Lung (tissue), 12 donors: ENCODE data around the gene MYB. TPM values are rescaled to one million over a fixed set of nuclear protein-coding genes. Genes with fewer than 3 reads are reported as not detected.

Experiments used
- ATAC-seq: fragments of 200-7000 bp; cut with Tn5 transposase; one replicate; pipeline ENCODE4 v1.9.1; 2020; ENCODE audit warnings: moderate number of reproducible peaks; ENCODE audit not compliant: insufficient read depth, low FRiP score
- DNase-seq, 3 donors: peaks; one replicate each; pipeline ENCODE4 v3.0.0-alpha.2; 2013 to 2017
- H3K27ac ChIP-seq, 2 donors: one replicate each; pipeline ENCODE4 v1.5.1; 2013; ENCODE audit warnings: mild to moderate bottlenecking in 2 of 2, moderate library complexity in 2 of 2, control low read depth in 1 of 2, inconsistent platforms in 1 of 2, low read depth in 1 of 2, low read length in 1 of 2
- H3K27me3 ChIP-seq, 3 donors: one replicate each; pipeline ENCODE4 v1.5.1; 2013; ENCODE audit warnings: low read length in 2 of 3; ENCODE audit not compliant: control insufficient read depth in 3 of 3, insufficient read depth in 3 of 3
- H3K36me3 ChIP-seq, 4 donors: one replicate each; pipeline ENCODE4 v1.5.1; 2013; ENCODE audit warnings: low read length in 4 of 4, mild to moderate bottlenecking in 1 of 4, moderate library complexity in 1 of 4; ENCODE audit not compliant: control insufficient read depth in 4 of 4, insufficient read depth in 4 of 4
- H3K4me1 ChIP-seq, 5 donors: one replicate each; pipeline ENCODE4 v1.5.1; 2013; ENCODE audit warnings: low read length in 5 of 5, mild to moderate bottlenecking in 2 of 5, moderate library complexity in 1 of 5; ENCODE audit not compliant: control insufficient read depth in 5 of 5, insufficient read depth in 5 of 5
- H3K4me3 ChIP-seq: one replicate; pipeline ENCODE4 v1.5.1; 2013; ENCODE audit warnings: mild to moderate bottlenecking, control low read depth, moderate library complexity
- H3K9ac ChIP-seq, 2 donors: one replicate each; pipeline ENCODE4 v1.5.1; 2013; ENCODE audit warnings: low read length in 2 of 2, control low read depth in 1 of 2; ENCODE audit not compliant: insufficient read depth in 1 of 2
- H3K9me3 ChIP-seq, 4 donors: one replicate each; pipeline ENCODE4 v1.5.1; 2013; ENCODE audit warnings: low read length in 3 of 4, mild to moderate bottlenecking in 1 of 4, moderate library complexity in 1 of 4; ENCODE audit not compliant: control insufficient read depth in 4 of 4, insufficient read depth in 3 of 4
- CTCF ChIP-seq: IDR thresholded peaks from 2 replicates; pipeline ENCODE4 v1.5.1; 2012; ENCODE audit warnings: mild to moderate bottlenecking; ENCODE audit errors: control extremely low read depth, extremely low read depth
- WGBS, 2 donors: extraction: QIAGEN DNeasy Blood & Tissue Kit; methylation state at CpG; one replicate each; pipeline ENCODE4 v1.1.7; 2013; 5-methylcytosine and 5-hydroxymethylcytosine counted together
- polyA plus RNA-seq, 2 donors: library from polyadenylated mRNA; stranded (reverse); fragments of 200-250 nt; gene quantifications; one replicate each; pipeline ENCODE4 v1.2.1, GENCODE V29; 2013
- total RNA-seq, 2 donors: library from RNA; depleted of rRNA in 1 of 2; stranded (reverse); fragments of >200 nt in 1 of 2; gene quantifications; one replicate each; pipeline ENCODE4 v1.2.1, GENCODE V29; 2014 to 2021
- donor health status: control.
- donor health status: control.
- donor health status: Bipolar disorder and iron deficiency.
- donor health status: healthy.
- donor health status: DM: yes; HTN: yes; CAD: no.

The MYB gene
- total and polyA plus RNA-seq, 4 donors: 1.3 to 11.3 (median 4.6) TPM

- H3K27me3 ChIP-seq: no peaks in the 10 kb centered on the region
- H3K27ac ChIP-seq: no peak overlapping the region
- no peaks in the 10 kb centered on the region for H3K36me3 ChIP-seq
- 92 to 93% methylated on average over 3 of the region's 3 CpGs for WGBS, 2 donors
- H3K9ac ChIP-seq: no peak overlapping the region
- peaks cover 0 to 2% (median 0%) of the 10 kb centered on the region in 4 donors for H3K9me3 ChIP-seq
- DNase-seq (no peak), ATAC-seq (no peak)
- H3K4me3 ChIP-seq: no peak overlapping the region
- TF ChIP-seq CTCF: no peak
- H3K4me1 ChIP-seq: peaks cover 0 to 5% (median 0%) of the 10 kb centered on the region in 5 donors
These were observed 14.6 kb upstream of the MYB start for GRCh38 chr6:135166515-135166914.

DNA sequence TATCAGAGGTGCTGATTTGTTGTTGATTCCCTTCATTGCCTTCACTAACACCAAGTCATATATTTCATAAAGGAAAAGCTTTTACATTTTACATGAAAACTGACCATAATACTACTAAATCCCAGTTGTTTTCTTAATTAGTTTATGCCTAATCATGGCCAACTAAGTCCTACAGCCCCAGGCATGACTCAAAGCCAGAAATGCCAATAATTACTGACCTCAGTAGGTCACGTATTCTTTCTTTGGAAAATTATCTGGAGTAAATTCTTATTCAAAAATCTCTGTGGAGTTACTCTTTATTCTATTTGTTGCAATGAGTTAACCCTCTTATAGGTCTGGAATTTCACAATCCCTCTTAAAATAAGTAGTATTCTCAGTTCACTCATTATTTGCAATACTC is 13.5 kb upstream of the MYB start:
- 76 to 90% methylated on average over 1 of the region's 1 CpG for WGBS, 2 donors
- H3K27ac ChIP-seq: no peak overlapping the region
- H3K4me1 ChIP-seq: peaks cover 0 to 5% (median 0%) of the 10 kb centered on the region in 5 donors
- no peak overlapping the region for H3K4me3 ChIP-seq
- no peak for TF ChIP-seq CTCF
- H3K36me3 ChIP-seq: no peaks in the 10 kb centered on the region
- H3K27me3 ChIP-seq: no peaks in the 10 kb centered on the region
- ATAC-seq (no peak), DNase-seq (no peak)
- no peak overlapping the region for H3K9ac ChIP-seq
- H3K9me3 ChIP-seq: peaks cover 0 to 2% (median 0%) of the 10 kb centered on the region in 4 donors

GRCh38 chr6:135168766-135169165 is 12.3 kb upstream of the MYB start:
- Histone ChIP-seq H3K27ac (no peak overlapping the region), H3K4me1 (peaks cover 0 to 5% (median 0%) of the 10 kb centered on the region in 5 donors), H3K9ac (no peak overlapping the region), H3K4me3 (no peak overlapping the region), H3K27me3 (no peaks in the 10 kb centered on the region), H3K36me3 (no peaks in the 10 kb centered on the region), H3K9me3 (no peaks in the 10 kb centered on the region)
- TF ChIP-seq CTCF: no peak
- DNase-seq: no peak
- no peak for ATAC-seq

DNA sequence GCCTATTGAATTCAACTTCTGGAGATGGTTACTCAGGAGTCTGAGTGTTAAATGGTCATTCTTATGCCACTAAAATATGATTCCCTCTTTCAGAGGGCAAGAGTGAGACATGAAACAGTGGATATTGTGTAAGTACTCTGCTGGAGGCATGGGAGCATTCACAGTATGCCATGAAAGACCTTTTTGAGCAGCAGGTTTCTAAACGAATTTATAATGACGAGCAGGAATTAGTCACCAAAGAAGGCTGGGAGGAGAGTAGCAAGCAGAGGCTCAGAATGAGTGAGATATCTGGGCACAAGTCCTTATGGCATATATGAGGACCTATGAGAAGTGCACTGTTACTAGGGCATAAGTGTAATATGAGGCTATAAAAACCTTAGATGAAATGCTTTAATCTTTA is 10.9 kb upstream of the MYB start:
- WGBS, 2 donors: 78 to 86% methylated on average over 2 of the region's 2 CpGs
- H3K4me1 ChIP-seq: peaks cover 0 to 5% (median 0%) of the 10 kb centered on the region in 5 donors

More for the DNA sequence above, 10.9 kb upstream of the MYB start:
- no peak for DNase-seq
- ATAC-seq: no peak
- Histone ChIP-seq H3K27ac (no peak overlapping the region), H3K9ac (no peak overlapping the region), H3K9me3 (no peaks in the 10 kb centered on the region), H3K36me3 (no peaks in the 10 kb centered on the region), H3K4me3 (no peak overlapping the region), H3K27me3 (no peaks in the 10 kb centered on the region)
- no peak for TF ChIP-seq CTCF
